MM.1S (cell line): ENCODE data around the gene CSPG5.

ENCODE experiments used
- DNase-seq: peaks from one replicate; pipeline ENCODE4 v3.0.0-alpha.2; 2015
- H2AFZ ChIP-seq: fragments of 300-600 bp; sonication (generic); 2 replicates; pipeline ENCODE4 v1.6.0; 2016; ENCODE audit warnings: antibody characterized with exemption, low read length
- H3F3A ChIP-seq: fragments of 300-600 bp; sonication (generic); 2 replicates; pipeline ENCODE4 v1.6.1; 2016; ENCODE audit warnings: mild to moderate bottlenecking, antibody characterized with exemption, low read length, moderate library complexity, mixed read lengths; ENCODE audit not compliant: insufficient read depth
- H3K27ac ChIP-seq: fragments of 300-600 bp; sonication (generic); 2 replicates; pipeline ENCODE4 v1.5.1; 2016; ENCODE audit warnings: mild to moderate bottlenecking, low read length
- H3K27me3 ChIP-seq: fragments of 300-600 bp; sonication (generic); replicated peaks from 2 replicates; pipeline ENCODE4 v1.6.0; 2016; ENCODE audit warnings: low read length; ENCODE audit not compliant: insufficient read depth
- H3K36me3 ChIP-seq: fragments of 300-600 bp; sonication (generic); replicated peaks from 2 replicates; pipeline ENCODE4 v1.6.1; 2016; ENCODE audit warnings: mild to moderate bottlenecking, low read length, mixed read lengths; ENCODE audit not compliant: insufficient read depth
- H3K4me1 ChIP-seq: fragments of 300-600 bp; sonication (generic); 2 replicates; pipeline ENCODE4 v1.6.1; 2016; ENCODE audit warnings: low read length, mixed read lengths
- H3K4me2 ChIP-seq: fragments of 300-600 bp; sonication (generic); 2 replicates; pipeline ENCODE4 v1.6.0; 2016; ENCODE audit warnings: low read depth, low read length
- H3K4me3 ChIP-seq: fragments of 300-600 bp; sonication (generic); 2 replicates; pipeline ENCODE4 v1.5.1; 2016; ENCODE audit warnings: low read length, mixed read lengths
- H3K79me2 ChIP-seq: fragments of 300-600 bp; sonication (generic); 2 replicates; pipeline ENCODE4 v1.6.1; 2016; ENCODE audit warnings: mixed run types, low read length, mixed read lengths
- H3K9ac ChIP-seq: fragments of 300-600 bp; sonication (generic); 2 replicates; pipeline ENCODE4 v1.6.1; 2016; ENCODE audit warnings: low read length, mixed read lengths
- H3K9me2 ChIP-seq: fragments of 300-600 bp; sonication (generic); replicated peaks from 2 replicates; pipeline ENCODE4 v1.6.1; 2016; ENCODE audit warnings: mild to moderate bottlenecking, low read length, mixed read lengths; ENCODE audit not compliant: insufficient read depth
- H3K9me3 ChIP-seq: fragments of 300-600 bp; sonication (generic); replicated peaks from 2 replicates; pipeline ENCODE4 v1.6.1; 2016; ENCODE audit warnings: mild to moderate bottlenecking, low read length, mixed read lengths; ENCODE audit not compliant: insufficient read depth
- H4K20me1 ChIP-seq: fragments of 300-600 bp; sonication (generic); 2 replicates; pipeline ENCODE4 v1.6.1; 2016; ENCODE audit warnings: mild to moderate bottlenecking, low read length, moderate library complexity, mixed read lengths; ENCODE audit not compliant: insufficient read depth
- EZH2 ChIP-seq: fragments of 300-600 bp; sonication (generic); optimal IDR thresholded peaks from 2 replicates; pipeline ENCODE3; 2017; ENCODE audit warnings: low read depth, mild to moderate bottlenecking, antibody characterized with exemption, low read length, mixed read lengths
- EZH2phosphoT487 ChIP-seq: fragments of 300-600 bp; sonication (generic); IDR thresholded peaks from 2 replicates; pipeline ENCODE4 v1.6.1; 2018; ENCODE audit warnings: antibody characterized with exemption, low read length
- TF ChIP-seq, protein P1 (sequence below): fragments of 300-600 bp; sonication (generic); IDR thresholded peaks from 2 replicates; pipeline ENCODE4 v1.5.1; 2016; ENCODE audit warnings: antibody characterized with exemption, low read length, mixed read lengths

The CSPG5 gene

DNA sequence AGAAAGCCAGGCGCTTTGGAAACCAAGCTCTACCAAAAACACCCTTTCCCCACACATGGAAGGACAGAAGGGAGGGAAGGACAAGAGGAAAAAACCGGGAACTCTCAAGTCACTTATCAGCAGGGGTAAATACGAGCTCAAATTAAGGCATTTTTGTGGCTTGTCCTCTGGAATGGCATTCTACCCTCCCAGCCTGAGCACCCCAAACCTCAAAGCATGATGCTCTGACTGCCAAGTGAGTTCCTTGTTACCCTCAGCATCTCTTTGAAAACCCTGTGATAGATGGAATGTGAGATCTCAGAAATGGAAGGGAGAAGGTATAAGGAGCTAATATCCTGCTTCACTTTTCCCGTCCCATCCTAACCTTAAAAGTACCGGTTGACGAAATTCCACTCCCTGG lies 8.1 kb upstream of the CSPG5 start:
- no peak overlapping the region for H3K9ac ChIP-seq
- H3K27ac ChIP-seq = no peak overlapping the region
- H3K9me2 ChIP-seq = no peaks in the 10 kb centered on the region
- no peaks in the 10 kb centered on the region for H3K79me2 ChIP-seq
- H3K4me1 ChIP-seq = no peaks in the 10 kb centered on the region
- H3K9me3 ChIP-seq = no peaks in the 10 kb centered on the region
- no peaks in the 10 kb centered on the region for H4K20me1 ChIP-seq
- DNase-seq = no peak
- H3F3A ChIP-seq = no peaks in the 10 kb centered on the region; the same call in 1 of the 2 replicates
- no peak overlapping the region for H2AFZ ChIP-seq
- no peak overlapping the region for H3K4me2 ChIP-seq
- no peak overlapping the region for H3K4me3 ChIP-seq
- TF ChIP-seq EZH2phosphoT487 = no peak
- no peak for TF ChIP-seq EZH2
- TF ChIP-seq, protein P1, sequence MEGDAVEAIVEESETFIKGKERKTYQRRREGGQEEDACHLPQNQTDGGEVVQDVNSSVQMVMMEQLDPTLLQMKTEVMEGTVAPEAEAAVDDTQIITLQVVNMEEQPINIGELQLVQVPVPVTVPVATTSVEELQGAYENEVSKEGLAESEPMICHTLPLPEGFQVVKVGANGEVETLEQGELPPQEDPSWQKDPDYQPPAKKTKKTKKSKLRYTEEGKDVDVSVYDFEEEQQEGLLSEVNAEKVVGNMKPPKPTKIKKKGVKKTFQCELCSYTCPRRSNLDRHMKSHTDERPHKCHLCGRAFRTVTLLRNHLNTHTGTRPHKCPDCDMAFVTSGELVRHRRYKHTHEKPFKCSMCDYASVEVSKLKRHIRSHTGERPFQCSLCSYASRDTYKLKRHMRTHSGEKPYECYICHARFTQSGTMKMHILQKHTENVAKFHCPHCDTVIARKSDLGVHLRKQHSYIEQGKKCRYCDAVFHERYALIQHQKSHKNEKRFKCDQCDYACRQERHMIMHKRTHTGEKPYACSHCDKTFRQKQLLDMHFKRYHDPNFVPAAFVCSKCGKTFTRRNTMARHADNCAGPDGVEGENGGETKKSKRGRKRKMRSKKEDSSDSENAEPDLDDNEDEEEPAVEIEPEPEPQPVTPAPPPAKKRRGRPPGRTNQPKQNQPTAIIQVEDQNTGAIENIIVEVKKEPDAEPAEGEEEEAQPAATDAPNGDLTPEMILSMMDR = no peak
- no peaks in the 10 kb centered on the region for H3K36me3 ChIP-seq
- H3K27me3 ChIP-seq = no peaks in the 10 kb centered on the region

- H3K79me2 ChIP-seq = no peaks in the 10 kb centered on the region
These were observed 4.8 kb upstream of the CSPG5 start for GRCh38 chr3:47583320-47584075.

DNA sequence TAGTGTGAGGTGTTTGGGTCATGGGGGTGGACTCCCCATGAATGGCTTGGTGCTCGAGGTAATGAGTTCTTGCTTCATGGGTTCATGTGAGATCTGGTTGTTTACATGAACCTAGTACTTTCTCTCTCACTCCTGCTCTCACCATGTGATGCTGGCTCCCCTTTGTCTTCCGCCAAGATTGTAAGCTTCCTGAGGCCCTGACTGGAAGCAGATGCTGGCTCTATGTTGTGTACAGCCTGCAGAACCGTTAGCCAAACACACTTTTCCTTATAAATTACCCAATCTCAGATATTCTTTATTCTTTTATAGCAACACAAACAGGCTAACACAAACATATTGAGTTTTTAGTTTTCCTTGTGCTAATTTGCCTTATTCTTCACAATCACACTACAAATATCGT lies 3.2 kb upstream of the CSPG5 start:
- no peaks in the 10 kb centered on the region for H3K4me1 ChIP-seq
- H3K27ac ChIP-seq = no peak overlapping the region
- peaks cover 13% of the 10 kb centered on the region for H3K27me3 ChIP-seq
- no peak overlapping the region for H2AFZ ChIP-seq
- peaks cover 7% of the 10 kb centered on the region for H3F3A ChIP-seq
- H3K36me3 ChIP-seq = no peaks in the 10 kb centered on the region
- TF ChIP-seq, protein P1 = no peak
- TF ChIP-seq EZH2 (no peak), EZH2phosphoT487 (no peak)
- H3K9ac ChIP-seq = no peak overlapping the region
- H3K4me2 ChIP-seq = no peak overlapping the region
- no peaks in the 10 kb centered on the region for H3K79me2 ChIP-seq
- peak; percentile 3 for DNase-seq
- no peaks in the 10 kb centered on the region for H3K9me2 ChIP-seq
- no peaks in the 10 kb centered on the region for H3K9me3 ChIP-seq
- H3K4me3 ChIP-seq = no peak overlapping the region
- H4K20me1 ChIP-seq = no peaks in the 10 kb centered on the region

More at GRCh38 chr3:47583320-47584075, 4.8 kb upstream of the CSPG5 start:
- no peaks in the 10 kb centered on the region for H3K4me1 ChIP-seq
- DNase-seq = no peak
- no peaks in the 10 kb centered on the region for H3K36me3 ChIP-seq
- no peak for TF ChIP-seq EZH2
- H3K4me3 ChIP-seq = no peak overlapping the region
- H3K9ac ChIP-seq = no peak overlapping the region
- no peak overlapping the region for H2AFZ ChIP-seq
- no peaks in the 10 kb centered on the region for H3K9me2 ChIP-seq
- peaks cover 7% of the 10 kb centered on the region for H3F3A ChIP-seq
- no peaks in the 10 kb centered on the region for H4K20me1 ChIP-seq
- H3K27me3 ChIP-seq = peaks cover 13% of the 10 kb centered on the region
- H3K9me3 ChIP-seq = no peaks in the 10 kb centered on the region
- H3K27ac ChIP-seq = no peak overlapping the region
- H3K4me2 ChIP-seq = no peak overlapping the region

DNA sequence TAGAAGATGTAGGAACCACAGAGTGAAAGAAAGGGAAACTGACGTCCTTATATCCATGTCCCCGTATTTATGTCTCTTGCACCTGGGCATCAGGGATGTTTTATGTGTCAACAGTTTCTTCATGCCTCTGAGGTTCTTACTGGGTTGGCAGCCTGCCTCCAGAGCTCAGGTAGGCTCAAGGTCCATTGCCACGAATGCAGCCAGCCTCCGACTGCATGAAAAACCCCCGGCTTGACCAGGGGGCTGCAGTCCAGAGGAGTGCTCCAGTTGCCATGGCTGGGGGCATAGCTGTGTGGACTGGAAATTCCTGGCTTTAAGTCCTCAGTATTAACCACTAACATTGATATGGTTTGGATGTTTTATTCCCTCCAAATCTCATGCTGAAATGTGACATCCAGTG lies 2.8 kb upstream of the CSPG5 start:
- TF ChIP-seq, protein P1 = no peak
- no peak for TF ChIP-seq EZH2phosphoT487
- TF ChIP-seq EZH2 = no peak
- H4K20me1 ChIP-seq = no peaks in the 10 kb centered on the region

More for the DNA sequence above, 2.8 kb upstream of the CSPG5 start:
- Histone ChIP-seq H3K4me3 (no peak overlapping the region), H3K79me2 (no peaks in the 10 kb centered on the region), H3K27ac (no peak overlapping the region), H3F3A (peaks cover 7% of the 10 kb centered on the region), H3K4me2 (no peak overlapping the region), H3K27me3 (peaks cover 13% of the 10 kb centered on the region), H2AFZ (no peak overlapping the region), H3K9me2 (no peaks in the 10 kb centered on the region), H3K36me3 (no peaks in the 10 kb centered on the region), H3K9ac (no peak overlapping the region), H3K9me3 (no peaks in the 10 kb centered on the region), H3K4me1 (no peaks in the 10 kb centered on the region)
- no peak for DNase-seq
